ENCODE measurements around the gene CYSRT1. TPM values are rescaled to one million over a fixed set of nuclear protein-coding genes. Genes with fewer than 3 reads are reported as not detected.

Gene CYSRT1
- total RNA-seq, 1 donor from 2014 or later, result 0.50 TPM

DNA sequence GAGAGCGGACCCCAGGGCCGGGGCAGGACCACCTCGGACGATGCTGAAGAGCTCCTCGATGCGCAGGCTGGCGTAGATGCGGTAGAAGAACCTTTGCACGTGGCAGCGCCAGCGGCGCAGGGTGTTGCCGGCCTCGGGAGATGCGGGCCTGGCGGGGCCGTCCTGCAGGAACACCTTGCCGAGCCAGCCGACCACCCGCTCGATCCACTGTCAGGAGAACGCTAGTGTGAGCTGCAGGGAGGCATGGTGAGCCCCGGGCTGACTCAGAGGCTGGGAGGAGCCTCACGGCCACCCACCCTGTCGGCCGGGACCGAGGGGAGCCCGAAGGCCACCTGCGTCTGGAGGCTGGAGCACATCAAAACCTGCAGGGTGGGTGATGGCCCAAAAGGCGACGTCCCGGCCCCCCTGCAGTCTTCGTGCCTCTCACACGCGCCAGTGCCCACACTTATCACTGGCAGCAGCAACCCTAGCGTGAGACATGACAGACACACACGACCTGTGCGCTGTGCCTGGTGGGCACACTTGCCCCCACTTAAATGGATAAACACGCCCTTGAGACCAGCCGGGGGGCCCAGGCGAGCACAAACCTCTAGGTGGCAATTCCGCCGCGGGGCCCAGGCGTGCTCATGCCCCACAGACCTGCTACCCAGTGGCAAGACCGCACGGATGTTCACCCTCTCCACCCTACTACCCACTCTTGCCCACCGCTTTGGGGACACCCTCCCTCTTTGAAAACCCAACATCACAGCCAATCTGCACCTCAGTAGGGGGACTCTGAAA is 39.9 kb upstream of the CYSRT1 start:
- no peak for DNase-seq (ENCODE audit: low spot score)
- intact Hi-C loops (cut with micrococcal nuclease), result loop anchor here (5.0 kb wide), 1 partner anchor 52 kb away; no protein-coding TSS in a partner anchor
- Mint-ChIP-seq H3K36me3 (ENCODE audit: low read depth) (peaks cover 31% of the 10 kb centered on the region), H3K9me3 (no peaks in the 10 kb centered on the region), H3K27ac (no peak overlapping the region), H3K4me3 (ENCODE audit: low read depth) (no peak overlapping the region), H3K4me1 (ENCODE audit: low read depth) (peaks cover 17% of the 10 kb centered on the region), H3K27me3 (ENCODE audit: low read depth) (no peaks in the 10 kb centered on the region)

DNA sequence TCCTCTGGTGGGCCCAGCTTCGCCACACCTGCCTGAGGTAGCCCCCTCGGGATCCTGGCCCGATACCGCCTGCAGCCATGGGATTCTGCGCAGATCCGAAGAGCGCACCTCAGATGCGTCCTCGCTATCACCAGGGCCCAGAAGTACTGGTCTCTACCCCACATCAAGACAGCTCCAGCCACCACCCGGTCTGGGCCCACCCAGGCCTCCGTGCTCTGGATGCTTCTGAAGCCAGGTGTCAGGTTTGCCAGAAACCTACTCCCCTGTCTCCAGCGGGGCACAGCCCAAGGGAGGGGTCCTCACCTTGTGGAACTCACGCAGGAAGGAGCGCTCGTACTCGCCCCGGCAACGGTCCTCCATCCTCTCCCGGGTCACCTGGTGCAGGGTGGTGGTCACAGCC is 39.1 kb upstream of the CYSRT1 start:
- DNase-seq (ENCODE audit: low spot score), result no peak
- Mint-ChIP-seq H3K36me3 (ENCODE audit: low read depth) (peaks cover 37% of the 10 kb centered on the region), H3K4me1 (ENCODE audit: low read depth) (peaks cover 22% of the 10 kb centered on the region), H3K27ac (no peak overlapping the region), H3K9me3 (no peaks in the 10 kb centered on the region), H3K27me3 (ENCODE audit: low read depth) (no peaks in the 10 kb centered on the region), H3K4me3 (ENCODE audit: low read depth) (peak overlapping the region; percentile 91)
- intact Hi-C loops (cut with micrococcal nuclease), result loop anchor here (5.0 kb wide), 1 partner anchor 51 kb away; no protein-coding TSS in a partner anchor

DNA sequence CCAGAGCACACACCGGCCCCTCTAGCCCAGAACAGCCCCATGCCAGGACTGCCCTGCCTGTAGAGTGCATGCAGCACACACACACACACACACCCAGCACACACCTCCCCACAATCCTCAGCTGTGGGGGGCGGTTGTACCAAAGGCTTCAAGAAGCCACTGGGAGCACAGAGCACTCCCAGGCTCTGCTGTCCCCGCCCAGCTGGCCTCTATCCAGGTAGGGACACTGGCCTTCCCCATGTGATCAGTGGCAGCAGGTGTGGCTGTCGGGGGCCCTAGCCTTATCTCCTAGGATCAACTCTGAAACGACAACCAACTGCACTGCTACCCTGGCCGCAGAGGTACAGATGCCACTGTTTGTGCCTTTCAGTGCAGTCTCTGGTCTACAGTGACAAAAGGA is 38.6 kb upstream of the CYSRT1 start:
- no peak for DNase-seq (ENCODE audit: low spot score)
- H3K27me3 Mint-ChIP-seq (ENCODE audit: low read depth), result no peaks in the 10 kb centered on the region
- H3K27ac Mint-ChIP-seq, result no peak overlapping the region
- H3K4me3 Mint-ChIP-seq (ENCODE audit: low read depth), result peak overlapping the region; percentile 91
- intact Hi-C loops (cut with micrococcal nuclease), result loop anchor here (5.0 kb wide), 1 partner anchor 51 kb away; no protein-coding TSS in a partner anchor
- H3K9me3 Mint-ChIP-seq, result no peaks in the 10 kb centered on the region
- peaks cover 40% of the 10 kb centered on the region for H3K36me3 Mint-ChIP-seq (ENCODE audit: low read depth)
- H3K4me1 Mint-ChIP-seq (ENCODE audit: low read depth), result peaks cover 25% of the 10 kb centered on the region

DNA sequence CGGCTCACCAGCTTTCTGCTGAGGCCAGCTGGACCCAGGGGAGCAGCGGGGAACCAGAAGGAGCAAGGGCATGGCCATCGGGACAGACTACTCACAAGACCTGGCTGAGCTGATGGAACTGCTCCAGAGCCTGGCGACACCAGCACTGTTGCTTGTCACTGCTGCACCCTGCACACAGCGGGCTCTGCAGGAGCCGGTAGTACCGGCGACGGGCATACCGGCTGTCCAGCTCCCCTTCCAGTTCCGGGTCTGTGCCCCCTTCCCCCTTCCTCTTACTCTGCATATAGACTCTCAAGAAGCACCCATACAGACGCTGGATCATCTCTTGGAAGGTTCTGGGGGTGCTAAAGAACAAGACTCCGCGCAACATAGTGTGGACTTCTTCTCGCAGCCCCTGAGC is 37.6 kb upstream of the CYSRT1 start:
- intact Hi-C loops (cut with micrococcal nuclease), result loop anchor here (5.0 kb wide), 1 partner anchor 50 kb away; no protein-coding TSS in a partner anchor
- H3K4me3 Mint-ChIP-seq (ENCODE audit: low read depth), result peak overlapping the region; percentile 91
- peaks cover 35% of the 10 kb centered on the region for H3K36me3 Mint-ChIP-seq (ENCODE audit: low read depth)
- H3K4me1 Mint-ChIP-seq (ENCODE audit: low read depth), result peaks cover 25% of the 10 kb centered on the region
- DNase-seq (ENCODE audit: low spot score), result no peak
- H3K27me3 Mint-ChIP-seq (ENCODE audit: low read depth), result no peaks in the 10 kb centered on the region
- no peaks in the 10 kb centered on the region for H3K9me3 Mint-ChIP-seq
- peak overlapping the region; percentile 78 for H3K27ac Mint-ChIP-seq

DNA sequence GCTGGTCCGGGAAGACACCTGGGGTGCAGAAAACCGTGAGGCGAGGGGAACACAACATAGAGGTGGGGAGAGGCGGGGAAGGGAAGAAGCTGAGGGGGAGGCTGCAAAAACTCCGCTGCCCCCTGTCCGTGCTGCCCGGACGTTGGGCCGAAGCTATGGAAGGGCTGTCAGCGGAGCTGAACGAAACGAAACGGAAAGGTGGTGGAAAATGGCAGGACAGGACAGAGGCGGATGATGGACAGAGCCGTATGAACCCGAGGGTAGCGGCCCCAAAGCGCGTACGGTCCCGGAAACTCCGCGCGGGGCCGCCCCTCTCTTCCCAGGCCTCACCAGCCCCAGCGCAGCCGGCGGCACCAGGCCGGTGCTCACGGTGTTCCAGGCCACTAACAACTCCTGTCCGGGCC is 36.9 kb upstream of the CYSRT1 start:
- H3K27ac Mint-ChIP-seq, result peak overlapping the region; percentile 78
- peak overlapping the region; percentile 91 for H3K4me3 Mint-ChIP-seq (ENCODE audit: low read depth)
- intact Hi-C loops (cut with micrococcal nuclease), result loop anchor here (1.0 to 5.0 kb wide), 4 partner anchors 12 to 49 kb away; partner anchors contain the start of genes NDOR1, TMEM203 and TPRN
- no peaks in the 10 kb centered on the region for H3K27me3 Mint-ChIP-seq (ENCODE audit: low read depth)
- DNase-seq (ENCODE audit: low spot score), result no peak
- peaks cover 35% of the 10 kb centered on the region for H3K36me3 Mint-ChIP-seq (ENCODE audit: low read depth)
- H3K4me1 Mint-ChIP-seq (ENCODE audit: low read depth), result peaks cover 25% of the 10 kb centered on the region
- no peaks in the 10 kb centered on the region for H3K9me3 Mint-ChIP-seq

DNA sequence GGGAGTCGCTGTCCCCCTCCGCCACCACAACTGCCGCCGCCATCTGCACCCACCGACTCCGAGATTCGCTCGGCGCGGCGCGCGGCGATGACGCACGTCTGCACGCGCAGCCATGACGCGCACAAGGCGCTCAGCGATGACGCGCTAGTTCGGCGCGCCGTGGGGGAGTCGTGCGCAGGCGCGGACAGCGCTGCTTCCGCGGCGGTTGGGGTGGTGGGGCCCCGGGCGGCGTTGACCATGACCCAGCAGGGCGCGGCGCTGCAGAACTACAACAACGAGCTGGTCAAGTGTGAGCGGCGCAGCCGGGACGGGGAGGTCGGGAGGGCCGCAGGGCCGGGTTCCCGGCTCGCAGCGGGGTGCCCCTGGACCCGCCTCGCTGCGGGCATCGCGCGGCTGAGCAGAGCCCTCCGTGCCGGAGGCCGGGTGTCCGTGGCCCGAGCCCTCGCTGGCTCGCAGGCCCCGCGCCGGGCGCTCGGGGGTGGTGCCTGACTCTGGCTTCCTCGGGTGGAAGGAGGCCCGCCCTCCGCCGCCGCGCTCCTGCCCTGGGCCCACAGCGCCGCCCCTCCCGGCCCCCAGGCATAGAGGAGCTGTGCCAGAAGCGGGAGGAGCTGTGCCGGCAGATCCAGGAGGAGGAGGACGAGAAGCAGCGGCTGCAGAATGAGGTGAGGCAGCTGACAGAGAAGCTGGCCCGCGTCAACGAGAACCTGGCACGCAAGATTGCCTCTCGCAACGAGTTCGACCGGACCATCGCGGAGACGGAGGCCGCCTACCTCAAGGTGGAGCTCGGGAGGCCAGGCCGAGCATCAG is 36.3 kb upstream of the CYSRT1 start, which contains the start of the genes ANAPC2 and SSNA1:
Gene ANAPC2, minus strand, starts transcription at position 71 of the 807 bp plus-strand sequence. Its CDS starts 28 bp downstream, at position 43.
Gene SSNA1, plus strand, starts transcription at position 187 of the 807 bp plus-strand sequence. Its CDS starts 51 bp downstream, at position 238.
- Mint-ChIP-seq H3K27me3 (ENCODE audit: low read depth) (no peaks in the 10 kb centered on the region), H3K4me1 (ENCODE audit: low read depth) (peaks cover 25% of the 10 kb centered on the region), H3K4me3 (ENCODE audit: low read depth) (peak within 1 kb of the TSS; percentile 94), H3K27ac (peak within 1 kb of the TSS; percentile 89), H3K36me3 (ENCODE audit: low read depth) (peaks cover 31% of the 10 kb centered on the region), H3K9me3 (no peaks in the 10 kb centered on the region)
- intact Hi-C loops (cut with micrococcal nuclease), result loop anchor here (1.0 to 5.0 kb wide), 4 partner anchors 12 to 49 kb away; partner anchors contain the start of genes NDOR1, TMEM203 and TPRN
- peak; percentile 93 for DNase-seq (ENCODE audit: low spot score)

DNA sequence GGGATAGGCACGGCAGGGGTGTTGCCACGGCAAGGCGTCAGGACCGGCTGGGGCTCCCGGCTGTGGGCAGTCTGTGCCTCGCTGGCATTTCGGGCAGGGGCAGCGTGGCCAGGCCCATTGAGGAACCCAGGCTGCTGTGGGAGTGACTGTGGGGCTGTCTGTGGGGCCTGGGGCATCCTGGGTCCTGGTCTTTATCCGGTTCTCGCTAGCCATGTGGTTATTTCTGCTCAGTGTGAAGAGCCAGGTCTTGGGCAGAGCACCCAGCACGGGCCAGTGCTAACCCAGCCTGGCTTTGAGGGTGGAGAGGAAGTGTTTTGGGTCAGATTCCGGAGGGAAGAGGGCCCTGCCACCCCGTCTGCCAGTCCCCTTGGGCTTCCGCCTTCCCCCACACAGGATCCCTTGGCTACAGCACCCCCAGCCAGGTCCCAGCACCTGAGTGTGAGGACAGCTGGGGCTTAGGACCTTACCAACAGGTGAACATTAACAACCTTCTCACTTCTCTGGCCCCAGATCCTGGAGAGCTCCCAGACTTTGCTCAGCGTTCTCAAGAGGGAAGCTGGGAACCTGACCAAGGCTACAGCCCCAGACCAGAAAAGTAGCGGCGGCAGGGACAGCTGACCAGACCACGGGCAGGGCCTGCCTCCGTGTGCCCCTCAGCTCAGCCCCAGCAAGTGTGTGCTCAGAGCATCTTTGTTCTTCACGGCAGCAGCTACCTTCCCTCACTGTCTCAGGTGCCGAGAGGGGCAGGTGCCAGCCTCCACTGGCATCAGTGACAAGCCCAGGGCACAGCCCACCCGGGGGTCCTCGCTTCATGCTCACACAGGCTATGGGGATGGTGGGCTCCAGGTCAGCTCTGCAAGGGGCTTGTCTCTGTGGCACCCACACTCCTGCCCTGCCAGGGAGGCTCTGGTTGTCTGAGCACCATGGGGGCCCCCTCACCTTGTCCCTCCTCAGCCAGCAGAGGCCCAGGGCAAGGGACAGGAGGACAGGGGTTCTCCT is 35.4 kb upstream of the CYSRT1 start:
- intact Hi-C loops (cut with micrococcal nuclease), result loop anchor here (5.0 kb wide), 1 partner anchor 48 kb away; no protein-coding TSS in a partner anchor
- H3K4me3 Mint-ChIP-seq (ENCODE audit: low read depth), result peak overlapping the region; percentile 94
- H3K4me1 Mint-ChIP-seq (ENCODE audit: low read depth), result peaks cover 25% of the 10 kb centered on the region
- H3K27ac Mint-ChIP-seq, result peak overlapping the region; percentile 89
- no peaks in the 10 kb centered on the region for H3K9me3 Mint-ChIP-seq
- no peaks in the 10 kb centered on the region for H3K27me3 Mint-ChIP-seq (ENCODE audit: low read depth)
- peaks cover 23% of the 10 kb centered on the region for H3K36me3 Mint-ChIP-seq (ENCODE audit: low read depth)
- DNase-seq (ENCODE audit: low spot score), result no peak

DNA sequence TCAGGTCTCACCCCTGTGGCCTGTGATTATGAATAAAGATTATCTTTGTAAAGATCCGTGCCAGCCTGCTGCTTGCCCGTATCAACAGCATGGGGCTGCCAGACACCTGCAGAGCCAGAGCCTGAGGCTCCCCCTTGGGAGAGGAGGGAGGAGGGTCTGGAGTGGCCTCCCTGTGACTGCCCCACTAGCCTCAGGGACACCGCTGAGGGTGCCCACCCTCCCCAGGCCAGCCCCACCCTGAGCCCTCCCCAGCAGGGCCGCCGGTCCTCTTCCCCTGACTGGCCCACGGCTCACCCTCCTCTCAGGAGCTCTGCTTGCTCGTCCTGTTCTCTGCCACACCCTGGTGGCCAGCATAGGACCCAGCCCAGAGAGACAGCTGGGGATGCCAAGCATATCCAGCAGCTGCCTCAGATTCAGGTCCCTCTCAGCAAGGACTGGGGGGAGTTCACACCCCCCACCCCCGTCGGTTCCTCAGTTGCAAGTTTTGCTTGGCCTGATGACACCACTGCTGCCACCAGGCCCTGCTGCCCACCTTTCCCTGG is 34.6 kb upstream of the CYSRT1 start:
- Mint-ChIP-seq H3K36me3 (ENCODE audit: low read depth) (peaks cover 21% of the 10 kb centered on the region), H3K9me3 (no peaks in the 10 kb centered on the region), H3K27me3 (ENCODE audit: low read depth) (no peaks in the 10 kb centered on the region), H3K4me3 (ENCODE audit: low read depth) (peak overlapping the region; percentile 94), H3K27ac (peak overlapping the region; percentile 33), H3K4me1 (ENCODE audit: low read depth) (peaks cover 25% of the 10 kb centered on the region)
- DNase-seq (ENCODE audit: low spot score), result no peak
- intact Hi-C loops (cut with micrococcal nuclease), result no loop called here

DNA sequence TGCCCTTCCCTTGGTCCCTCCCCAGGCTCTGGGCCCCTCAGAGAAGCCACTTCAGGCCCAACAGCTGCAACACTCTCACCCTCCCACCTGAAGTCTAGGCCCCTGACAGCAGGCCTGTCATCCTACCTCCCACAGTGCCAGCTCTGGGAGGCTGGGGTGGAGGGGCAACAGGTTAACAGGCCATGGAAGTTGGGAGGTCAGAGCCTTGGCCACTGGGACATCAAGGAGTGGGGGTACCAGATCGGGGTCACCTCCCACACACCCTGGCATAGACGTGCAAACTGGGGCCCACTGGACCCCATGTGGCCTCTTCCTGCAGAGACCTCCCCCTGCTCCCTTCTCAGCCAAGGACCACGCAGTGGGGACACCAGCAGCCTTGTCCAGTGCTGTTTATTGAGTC is 33.7 kb upstream of the CYSRT1 start:
- Mint-ChIP-seq H3K9me3 (no peaks in the 10 kb centered on the region), H3K27me3 (ENCODE audit: low read depth) (no peaks in the 10 kb centered on the region), H3K4me3 (ENCODE audit: low read depth) (peak overlapping the region; percentile 74), H3K27ac (peak overlapping the region; percentile 33), H3K4me1 (ENCODE audit: low read depth) (peaks cover 25% of the 10 kb centered on the region), H3K36me3 (ENCODE audit: low read depth) (peaks cover 16% of the 10 kb centered on the region)
- intact Hi-C loops (cut with micrococcal nuclease), result no loop called here
- no peak for DNase-seq (ENCODE audit: low spot score)

DNA sequence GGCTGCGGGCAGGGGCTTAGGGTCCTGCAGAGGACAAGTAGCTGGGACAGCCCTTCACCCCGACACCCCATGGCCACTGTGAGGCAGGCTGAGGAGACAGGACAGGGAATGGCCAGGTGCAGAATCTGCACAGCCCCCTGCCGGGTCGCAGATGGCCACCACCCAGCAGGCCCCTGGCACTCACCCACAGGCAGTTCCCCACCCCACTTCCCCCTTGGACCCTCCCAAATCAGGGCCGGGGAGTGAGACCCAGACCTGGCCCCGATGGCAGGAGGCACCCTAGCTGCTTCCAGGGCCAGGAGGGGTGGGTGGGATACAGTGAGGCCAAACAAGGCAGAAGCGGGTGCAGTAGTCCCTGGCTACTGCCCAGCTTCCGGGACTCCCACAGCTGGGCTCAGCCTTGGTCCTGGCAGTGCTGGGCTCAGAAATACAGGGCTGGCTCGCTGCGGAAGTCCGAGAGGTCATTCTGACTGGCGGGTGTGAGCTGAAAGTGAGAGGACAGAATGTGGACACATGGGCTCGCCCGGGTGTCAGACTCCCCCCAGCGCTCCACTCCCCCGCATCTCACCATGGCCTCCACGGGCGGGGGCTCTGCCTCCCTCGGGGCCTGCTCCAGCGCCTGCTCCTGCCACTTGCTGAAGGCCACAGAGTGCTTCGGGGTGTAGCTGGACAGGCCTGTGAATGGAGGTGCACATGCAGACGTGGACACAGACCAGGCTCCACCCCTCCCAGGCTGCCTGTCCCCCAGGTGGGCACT is 33.1 kb upstream of the CYSRT1 start:
- H3K4me1 Mint-ChIP-seq (ENCODE audit: low read depth), result peaks cover 21% of the 10 kb centered on the region
- H3K9me3 Mint-ChIP-seq, result no peaks in the 10 kb centered on the region
- no peak for DNase-seq (ENCODE audit: low spot score)
- intact Hi-C loops (cut with micrococcal nuclease), result no loop called here
- no peaks in the 10 kb centered on the region for H3K27me3 Mint-ChIP-seq (ENCODE audit: low read depth)
- H3K36me3 Mint-ChIP-seq (ENCODE audit: low read depth), result peaks cover 16% of the 10 kb centered on the region
- H3K4me3 Mint-ChIP-seq (ENCODE audit: low read depth), result no peak overlapping the region
- no peak overlapping the region for H3K27ac Mint-ChIP-seq

DNA sequence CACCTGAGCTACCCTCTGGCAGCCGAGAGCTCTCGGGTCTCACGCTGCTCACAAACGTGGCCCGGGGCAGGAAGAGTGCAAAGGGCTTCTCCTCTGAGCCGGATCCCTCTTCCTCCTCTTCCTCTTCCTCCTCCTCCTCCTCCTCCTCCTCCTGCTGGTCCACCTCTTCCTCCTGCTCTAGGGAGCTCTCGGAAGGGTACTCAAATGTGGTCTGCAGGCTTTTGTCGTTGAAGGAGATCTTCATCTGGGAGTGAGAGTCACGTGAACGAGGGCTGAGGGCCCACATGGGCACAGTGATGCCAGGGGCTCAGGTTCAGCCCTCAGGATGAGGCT is 32.6 kb upstream of the CYSRT1 start:
- H3K36me3 Mint-ChIP-seq (ENCODE audit: low read depth), result peaks cover 16% of the 10 kb centered on the region
- DNase-seq (ENCODE audit: low spot score), result no peak

More for the DNA sequence above, 32.6 kb upstream of the CYSRT1 start:
- H3K4me3 Mint-ChIP-seq (ENCODE audit: low read depth), result no peak overlapping the region
- intact Hi-C loops (cut with micrococcal nuclease), result no loop called here
- no peak overlapping the region for H3K27ac Mint-ChIP-seq
- peaks cover 18% of the 10 kb centered on the region for H3K4me1 Mint-ChIP-seq (ENCODE audit: low read depth)
- no peaks in the 10 kb centered on the region for H3K9me3 Mint-ChIP-seq
- no peaks in the 10 kb centered on the region for H3K27me3 Mint-ChIP-seq (ENCODE audit: low read depth)
